DMS153 treated with DMSO at 0.1 percent for 48 hours (cell line): ENCODE measurements around the gene NUAK2.
"Not testable (repeated sequence)": the region's sequence is repeated elsewhere in the genome, so short reads cannot be mapped to it uniquely, and the experiment has no call there.

ENCODE experiments used
- DNase-seq: peaks from one replicate; lab custom pipeline; 2025; ENCODE audit not compliant: unreplicated experiment; lab: John Stamatoyannopoulos, UW

NUAK2 gene

GRCh38 chr1:205298191-205298994 lies 23.2 kb downstream of the NUAK2 start:
- no peak for DNase-seq

GRCh38 chr1:205297546-205298177 lies 23.9 kb downstream of the NUAK2 start:
- DNase-seq, result not testable (repeated sequence)

GRCh38 chr1:205296154-205296553 lies 25.4 kb downstream of the NUAK2 start:
- DNase-seq, result no peak

- DNase-seq, result no peak
Observed at GRCh38 chr1:205294934-205295333, 26.6 kb downstream of the NUAK2 start.

- no peak for DNase-seq
Observed at GRCh38 chr1:205294175-205294917, 27.2 kb downstream of the NUAK2 start.

GRCh38 chr1:205293350-205294074 lies 28.0 kb downstream of the NUAK2 start:
- DNase-seq, result no peak

- no peak for DNase-seq
Observed at GRCh38 chr1:205291596-205291995, 29.9 kb downstream of the NUAK2 start.

GRCh38 chr1:205287767-205288559 lies 33.6 kb downstream of the NUAK2 start:
- DNase-seq, result no peak

- no peak for DNase-seq
Observed at GRCh38 chr1:205287076-205287475, 34.5 kb downstream of the NUAK2 start.

- no peak for DNase-seq
Observed at GRCh38 chr1:205286335-205286950, 35.1 kb downstream of the NUAK2 start.

GRCh38 chr1:205285381-205286101 lies 36.0 kb downstream of the NUAK2 start:
- DNase-seq, result no peak

GRCh38 chr1:205284420-205285144 lies 37.0 kb downstream of the NUAK2 start:
- peak; percentile 94 for DNase-seq

- no peak for DNase-seq
Observed at GRCh38 chr1:205283270-205284147, 38.0 kb downstream of the NUAK2 start.

- not testable (repeated sequence) for DNase-seq
Observed at GRCh38 chr1:205280666-205281395, 40.7 kb downstream of the NUAK2 start.

GRCh38 chr1:205279986-205280385 lies 41.6 kb downstream of the NUAK2 start:
- no peak for DNase-seq

GRCh38 chr1:205276689-205277065 lies 44.9 kb downstream of the NUAK2 start:
- no peak for DNase-seq
